HG03571 (cell line): ENCODE measurements around the gene LRP3.
"Not testable (repeated sequence)": the region's sequence is repeated elsewhere in the genome, so short reads cannot be mapped to it uniquely, and the experiment has no call there.

ENCODE experiments used
- ATAC-seq: cut with Tn5 transposase; IDR thresholded peaks from one replicate; pipeline ENCODE4 v1.9.1; 2021; ENCODE audit not compliant: unreplicated experiment

Gene LRP3

GRCh38 chr19:33215438-33216197, 21.5 kb downstream of the LRP3 start:
- ATAC-seq, result no peak

- ATAC-seq, result no peak
Observed at GRCh38 chr19:33216198-33216830, 22.2 kb downstream of the LRP3 start.

- no peak for ATAC-seq
Observed at GRCh38 chr19:33217881-33218280, 23.8 kb downstream of the LRP3 start.

GRCh38 chr19:33219261-33219815, 25.2 kb downstream of the LRP3 start:
- ATAC-seq, result no peak

GRCh38 chr19:33220115-33220514, 26.0 kb downstream of the LRP3 start:
- no peak for ATAC-seq

- no peak for ATAC-seq
Observed at GRCh38 chr19:33220735-33221134, 26.6 kb downstream of the LRP3 start.

GRCh38 chr19:33221638-33222037, 27.5 kb downstream of the LRP3 start:
- ATAC-seq, result no peak

- not testable (repeated sequence) for ATAC-seq
Observed at GRCh38 chr19:33222255-33222654, 28.1 kb downstream of the LRP3 start.

GRCh38 chr19:33224694-33225457, 30.7 kb downstream of the LRP3 start:
- no peak for ATAC-seq

- ATAC-seq, result no peak
Observed at GRCh38 chr19:33225458-33225926, 31.4 kb downstream of the LRP3 start, which contains the start of gene SLC7A10. Gene SLC7A10 (minus strand): TSS chr19:33225850. CDS start chr19:33225703, 147 bp downstream.

- no peak for ATAC-seq
Observed at GRCh38 chr19:33226550-33227241, 32.6 kb downstream of the LRP3 start.

GRCh38 chr19:33227242-33227650, 33.1 kb downstream of the LRP3 start:
- ATAC-seq, result no peak

- ATAC-seq, result no peak
Observed at GRCh38 chr19:33227870-33228599, 33.9 kb downstream of the LRP3 start.

GRCh38 chr19:33229962-33230361, 35.8 kb downstream of the LRP3 start:
- no peak for ATAC-seq

GRCh38 chr19:33231511-33231910, 37.4 kb downstream of the LRP3 start:
- no peak for ATAC-seq

- ATAC-seq, result no peak
Observed at GRCh38 chr19:33232656-33233055, 38.5 kb downstream of the LRP3 start.

GRCh38 chr19:33233056-33233873, 39.1 kb downstream of the LRP3 start:
- ATAC-seq, result no peak

GRCh38 chr19:33234092-33234491, 40.0 kb downstream of the LRP3 start:
- ATAC-seq, result no peak

- no peak for ATAC-seq
Observed at GRCh38 chr19:33234736-33235135, 40.6 kb downstream of the LRP3 start.
